Middle frontal gyrus (tissue), 1 donor: ENCODE data around the gene SLC25A21.
"Not testable (repeated sequence)": the region's sequence is repeated elsewhere in the genome, so short reads cannot be mapped to it uniquely, and the experiment has no call there.

ENCODE experiments used
- DNase-seq: peaks from one replicate; pipeline ENCODE4 v3.0.0-alpha.2; 2015; ENCODE audit warnings: low spot score; ENCODE audit errors: extremely low spot score

SLC25A21 gene

DNA sequence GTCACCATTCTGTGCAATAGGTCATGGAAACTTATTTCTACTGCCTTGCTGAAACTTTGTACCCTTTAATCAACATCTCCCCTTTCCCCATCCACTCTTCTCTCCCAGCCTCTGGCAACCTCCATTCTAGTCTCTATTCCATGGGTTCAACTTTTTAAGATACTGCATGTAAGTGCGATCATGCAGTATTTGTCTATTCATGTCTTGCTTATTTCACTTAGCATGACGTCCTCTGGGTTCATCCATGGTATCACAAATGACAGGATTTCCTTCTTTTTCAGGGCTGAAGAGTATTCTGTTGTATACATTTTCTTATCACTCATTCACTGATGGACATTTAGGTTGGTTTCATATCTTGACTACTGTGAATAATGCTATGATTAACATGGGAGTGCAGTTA lies 288.4 kb downstream of the SLC25A21 start:
- DNase-seq, result no peak

GRCh38 chr14:36880276-36880675 lies 292.1 kb downstream of the SLC25A21 start:
- no peak for DNase-seq

DNA sequence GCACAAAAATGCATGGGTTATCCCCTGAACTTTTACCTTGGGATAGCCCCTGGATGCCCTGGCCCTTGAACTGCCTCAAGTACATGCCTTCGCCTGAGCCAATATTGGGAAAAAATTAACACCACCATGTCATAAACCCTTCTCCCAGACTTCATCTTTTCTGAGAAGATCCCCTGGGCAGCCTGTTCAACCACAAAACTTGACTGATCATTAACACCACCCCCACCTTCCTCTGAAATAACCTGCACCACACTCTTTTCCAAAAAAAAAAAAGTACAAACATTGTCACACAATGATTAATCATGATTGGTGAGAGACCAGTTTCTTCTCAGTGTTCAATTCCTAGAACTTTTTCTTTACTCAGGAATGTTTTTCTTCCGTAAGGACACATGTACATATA lies 292.8 kb downstream of the SLC25A21 start:
- DNase-seq, result no peak

GRCh38 chr14:36874396-36875138 lies 297.8 kb downstream of the SLC25A21 start:
- DNase-seq, result no peak

GRCh38 chr14:36870776-36871175 lies 301.6 kb downstream of the SLC25A21 start:
- DNase-seq, result no peak

DNA sequence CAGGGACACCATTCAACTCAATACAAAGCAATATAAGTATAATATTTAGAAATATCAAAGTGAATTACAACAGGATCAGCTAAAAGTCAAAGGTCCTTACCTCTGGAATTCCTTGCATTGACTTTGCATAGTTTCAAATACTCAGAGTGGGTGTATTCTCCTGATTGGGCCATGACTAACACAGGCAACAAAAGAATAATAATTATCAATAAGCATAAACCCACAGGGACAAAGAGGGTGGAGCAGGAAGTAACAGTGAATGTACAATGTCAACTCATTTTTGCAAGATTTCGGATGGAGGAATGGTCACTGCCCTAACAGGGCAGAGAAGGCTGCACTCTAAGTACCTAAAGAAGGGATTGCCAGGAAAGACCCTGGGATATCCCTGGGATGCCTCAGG lies 303.3 kb downstream of the SLC25A21 start:
- no peak for DNase-seq

DNA sequence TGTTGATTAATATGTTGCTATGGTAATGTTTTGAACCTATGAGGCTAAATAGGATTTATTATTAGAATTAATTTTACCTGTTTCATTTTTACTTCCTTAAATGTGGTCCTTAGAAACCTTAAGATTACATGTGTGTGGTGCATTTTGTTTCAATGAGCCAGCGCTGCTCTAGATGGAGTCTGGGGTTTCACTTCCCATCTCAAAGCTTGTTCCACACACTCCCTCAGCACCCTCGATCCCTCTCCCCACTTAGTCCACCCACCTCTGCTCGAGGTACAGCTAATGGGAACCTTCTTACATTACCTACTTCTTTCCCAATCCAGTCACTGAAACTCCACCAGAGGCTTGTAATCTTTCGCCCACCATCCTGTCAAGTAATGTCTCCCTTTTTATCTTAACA lies 305.5 kb downstream of the SLC25A21 start:
- no peak for DNase-seq

- DNase-seq, result no peak
Measured at GRCh38 chr14:36863271-36863670, 309.1 kb downstream of the SLC25A21 start.

- DNase-seq, result not testable (repeated sequence)
Measured at GRCh38 chr14:36862237-36862636, 310.2 kb downstream of the SLC25A21 start.

GRCh38 chr14:36860831-36861230 lies 311.6 kb downstream of the SLC25A21 start:
- no peak for DNase-seq

- DNase-seq, result no peak
Measured at GRCh38 chr14:36859119-36859518, 313.3 kb downstream of the SLC25A21 start.

DNA sequence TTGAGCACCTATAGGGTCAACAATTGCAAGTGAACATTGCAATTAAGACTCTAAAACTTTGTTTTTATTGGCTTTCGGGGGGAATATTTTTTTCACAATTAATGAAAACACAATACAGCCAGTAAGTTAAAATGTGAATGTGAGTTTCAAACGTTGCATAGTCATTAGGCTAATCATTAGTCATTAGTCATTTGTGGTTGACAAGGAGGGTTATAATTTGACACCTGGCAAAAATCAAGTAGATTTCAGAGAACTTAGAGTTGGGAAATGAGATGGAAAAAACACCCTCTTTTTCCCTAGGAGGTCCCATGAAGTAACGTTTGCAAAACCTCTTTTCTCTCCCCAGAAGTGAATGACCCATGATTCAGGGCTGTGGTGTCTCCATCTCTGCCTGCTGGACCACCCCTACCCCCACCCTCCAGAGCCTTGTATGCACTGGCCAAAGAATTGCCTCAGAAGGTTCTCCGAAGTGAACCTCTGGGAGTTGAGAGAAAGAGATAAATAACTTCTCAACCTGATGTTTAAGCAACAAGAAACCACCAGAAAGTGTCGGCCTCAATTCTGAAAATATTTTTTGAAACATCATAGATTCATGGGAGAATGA lies 314.5 kb downstream of the SLC25A21 start:
- DNase-seq, result no peak

GRCh38 chr14:36857136-36857535 lies 315.3 kb downstream of the SLC25A21 start:
- no peak for DNase-seq

- no peak for DNase-seq
Measured at GRCh38 chr14:36856095-36856878, 316.1 kb downstream of the SLC25A21 start.

DNA sequence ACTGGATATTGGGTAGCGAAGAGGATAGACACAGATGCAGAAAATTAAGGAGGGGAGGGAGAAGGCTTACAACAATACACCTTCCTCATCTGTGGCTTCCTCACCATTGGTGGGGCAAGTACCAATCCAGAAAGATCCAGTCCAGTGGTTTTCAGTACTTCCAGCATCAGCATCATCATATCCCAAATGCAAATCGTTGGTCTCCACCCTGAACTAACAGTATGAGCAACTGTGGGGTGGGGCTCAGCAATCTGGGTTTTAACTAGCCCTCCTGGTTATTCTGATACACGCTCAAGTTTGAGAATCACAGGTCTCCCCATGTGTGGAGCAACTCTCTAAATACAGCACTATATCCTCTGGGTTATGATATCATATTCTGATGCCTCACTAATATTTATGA lies 317.0 kb downstream of the SLC25A21 start:
- DNase-seq, result no peak

DNA sequence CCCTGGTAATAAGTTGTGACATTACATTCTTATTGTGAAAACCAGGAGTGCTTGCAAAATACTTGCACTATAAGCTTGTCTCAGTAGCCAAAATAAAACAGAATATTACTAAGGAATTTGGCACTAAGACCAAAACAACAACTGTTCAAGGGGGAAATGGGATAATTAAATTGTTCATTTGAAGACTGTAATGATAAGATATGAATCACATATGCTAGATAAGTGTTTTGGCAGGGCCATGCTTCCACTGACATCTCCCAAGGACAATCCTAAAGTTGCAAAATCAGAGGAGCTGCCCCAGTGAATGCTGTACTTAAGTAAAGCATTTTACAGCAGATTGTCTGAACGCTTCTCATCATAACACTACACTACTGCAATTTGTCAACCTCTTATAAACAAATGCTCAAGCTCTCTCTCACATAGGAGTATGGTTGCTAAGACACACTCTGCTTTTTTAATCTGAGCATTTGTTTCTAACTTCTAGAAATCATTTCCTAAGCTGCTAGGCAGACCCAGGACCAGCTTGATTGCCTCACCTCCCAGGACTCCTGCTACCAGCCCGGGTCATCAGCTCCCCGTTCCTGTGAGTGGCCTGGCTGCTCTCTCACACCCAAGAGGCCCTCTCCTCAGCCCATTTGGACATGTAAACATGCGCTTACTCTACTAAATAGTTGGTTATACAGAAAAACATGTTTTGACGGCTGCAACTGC lies 319.3 kb downstream of the SLC25A21 start:
- DNase-seq, result no peak

- no peak for DNase-seq
Measured at GRCh38 chr14:36848213-36848612, 324.2 kb downstream of the SLC25A21 start.

GRCh38 chr14:36847366-36847765 lies 325.0 kb downstream of the SLC25A21 start:
- DNase-seq, result no peak

DNA sequence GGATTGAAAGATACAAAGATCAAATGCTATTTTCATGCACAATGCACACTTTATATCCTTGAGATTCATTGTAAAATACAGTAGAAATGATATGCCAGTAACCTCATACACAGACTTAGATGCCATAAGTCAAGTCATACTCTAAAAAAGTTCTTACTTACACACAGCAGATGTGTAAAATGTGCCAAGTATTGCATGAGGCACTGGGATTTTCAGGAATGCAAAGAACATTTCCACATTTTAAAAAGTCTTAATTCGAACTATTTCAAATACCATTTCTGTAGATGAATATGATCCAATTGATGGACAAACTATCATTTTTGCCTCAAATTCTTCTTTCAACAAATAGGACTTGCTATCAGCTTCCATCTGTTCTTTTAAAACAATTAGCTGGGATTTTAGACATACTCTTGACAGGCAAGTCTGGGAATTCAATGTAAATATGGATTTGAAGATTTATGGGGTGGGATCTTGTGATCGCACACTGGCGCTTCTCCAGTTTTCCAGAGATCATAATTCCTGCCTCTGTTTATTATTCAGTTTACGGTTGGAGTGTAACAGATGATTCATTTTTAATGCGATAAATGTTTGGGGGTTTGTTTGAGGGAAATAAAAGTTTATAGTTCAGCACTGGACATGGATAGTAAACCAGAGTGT lies 326.9 kb downstream of the SLC25A21 start:
- no peak for DNase-seq

GRCh38 chr14:36844443-36845195 lies 327.8 kb downstream of the SLC25A21 start:
- no peak for DNase-seq
